ENCODE results near the gene CCDC116.
"Not testable (repeated sequence)": the region's sequence is repeated elsewhere in the genome, so short reads cannot be mapped to it uniquely, and the experiment has no call there.

CCDC116 gene

DNA sequence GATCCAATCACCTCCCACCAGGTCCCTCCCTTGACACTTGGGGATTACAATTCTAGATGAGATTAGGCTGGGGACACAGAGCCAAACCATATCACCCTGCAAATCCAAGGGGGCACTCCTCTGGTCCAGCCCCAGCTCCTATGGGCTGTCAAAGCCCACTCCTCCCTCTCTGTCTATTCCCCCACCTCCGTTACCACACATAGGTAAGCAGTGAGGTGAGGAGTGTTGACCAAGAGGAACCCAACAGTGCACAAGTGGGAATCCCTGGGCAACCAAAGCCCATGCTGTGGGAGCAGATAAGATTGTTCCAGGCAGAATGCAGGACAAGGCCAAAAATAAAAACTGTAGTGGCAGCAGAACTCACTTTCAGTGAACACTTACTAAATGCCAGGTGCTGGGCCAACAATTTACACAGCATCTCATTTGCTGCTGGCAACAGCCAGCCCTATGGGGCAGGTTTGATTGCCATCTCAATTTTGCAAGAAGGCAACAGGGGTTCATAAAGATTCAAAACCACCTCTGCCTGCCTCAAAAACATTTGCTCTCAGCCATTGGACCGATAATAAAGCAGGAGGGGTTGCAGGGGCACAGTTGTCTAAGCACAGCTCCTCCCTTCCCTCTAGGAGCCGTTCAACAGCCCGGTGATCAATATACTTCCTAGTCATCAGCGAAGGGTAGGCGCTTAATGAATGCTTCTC is 18.4 kb downstream of the CCDC116 start:
- no peak for DNase-seq (ENCODE audit: low read depth in 3 of 3)

DNA sequence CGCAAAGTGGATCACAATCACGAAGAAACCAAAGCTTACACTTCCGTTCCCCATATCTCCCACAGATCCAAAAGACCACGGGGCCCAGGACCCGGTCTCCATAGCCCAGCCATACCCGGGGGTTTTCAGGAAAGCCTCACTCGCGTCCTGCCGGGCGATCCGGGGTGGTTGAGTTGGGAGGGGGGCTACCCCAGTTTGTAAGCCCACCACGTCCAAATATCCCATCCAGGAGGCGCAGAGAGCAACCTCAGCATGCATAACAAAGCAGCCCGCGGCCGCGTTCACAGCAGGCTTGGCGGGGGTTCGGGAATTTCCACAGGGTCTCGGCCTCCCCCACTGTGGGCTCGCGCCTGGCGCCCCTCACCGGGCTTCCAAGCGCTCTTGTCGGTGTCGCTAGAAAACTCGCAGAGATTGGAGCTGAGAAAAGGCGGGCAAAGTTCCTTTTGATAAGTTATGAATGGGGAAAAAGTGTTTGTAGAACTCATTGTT is 19.0 kb downstream of the CCDC116 start:
- DNase-seq (ENCODE audit: low read depth in 3 of 3) = no peak

DNA sequence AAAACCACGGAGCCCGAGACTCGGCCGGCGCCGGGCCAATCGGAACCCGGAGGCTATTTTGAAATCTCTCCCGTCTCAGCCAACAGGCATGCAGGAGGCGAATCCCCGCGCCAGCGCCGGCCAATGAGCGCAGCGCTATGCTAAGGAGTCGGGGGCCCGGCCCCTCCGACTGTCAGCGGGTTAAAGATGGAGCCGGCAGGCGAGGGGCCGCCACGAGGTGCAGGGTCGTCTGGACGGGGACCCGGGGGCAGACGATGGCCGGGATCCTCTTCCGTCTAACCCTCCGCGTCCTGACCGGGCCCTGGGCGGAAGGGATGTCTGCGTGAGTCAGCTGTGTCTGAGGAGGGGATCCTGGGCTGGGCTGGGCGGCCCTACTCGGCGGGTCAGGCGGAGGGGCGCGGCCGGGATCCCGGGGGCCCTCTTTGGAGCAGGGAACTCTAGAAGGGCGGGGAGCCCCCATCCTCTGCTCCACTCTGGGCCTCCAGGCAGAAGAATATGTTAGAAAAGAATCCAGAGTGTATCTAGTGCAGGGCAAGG is 19.5 kb downstream of the CCDC116 start:
- DNase-seq (ENCODE audit: low read depth in 3 of 3) = peak; percentile 72 to 90 (median 78)

DNA sequence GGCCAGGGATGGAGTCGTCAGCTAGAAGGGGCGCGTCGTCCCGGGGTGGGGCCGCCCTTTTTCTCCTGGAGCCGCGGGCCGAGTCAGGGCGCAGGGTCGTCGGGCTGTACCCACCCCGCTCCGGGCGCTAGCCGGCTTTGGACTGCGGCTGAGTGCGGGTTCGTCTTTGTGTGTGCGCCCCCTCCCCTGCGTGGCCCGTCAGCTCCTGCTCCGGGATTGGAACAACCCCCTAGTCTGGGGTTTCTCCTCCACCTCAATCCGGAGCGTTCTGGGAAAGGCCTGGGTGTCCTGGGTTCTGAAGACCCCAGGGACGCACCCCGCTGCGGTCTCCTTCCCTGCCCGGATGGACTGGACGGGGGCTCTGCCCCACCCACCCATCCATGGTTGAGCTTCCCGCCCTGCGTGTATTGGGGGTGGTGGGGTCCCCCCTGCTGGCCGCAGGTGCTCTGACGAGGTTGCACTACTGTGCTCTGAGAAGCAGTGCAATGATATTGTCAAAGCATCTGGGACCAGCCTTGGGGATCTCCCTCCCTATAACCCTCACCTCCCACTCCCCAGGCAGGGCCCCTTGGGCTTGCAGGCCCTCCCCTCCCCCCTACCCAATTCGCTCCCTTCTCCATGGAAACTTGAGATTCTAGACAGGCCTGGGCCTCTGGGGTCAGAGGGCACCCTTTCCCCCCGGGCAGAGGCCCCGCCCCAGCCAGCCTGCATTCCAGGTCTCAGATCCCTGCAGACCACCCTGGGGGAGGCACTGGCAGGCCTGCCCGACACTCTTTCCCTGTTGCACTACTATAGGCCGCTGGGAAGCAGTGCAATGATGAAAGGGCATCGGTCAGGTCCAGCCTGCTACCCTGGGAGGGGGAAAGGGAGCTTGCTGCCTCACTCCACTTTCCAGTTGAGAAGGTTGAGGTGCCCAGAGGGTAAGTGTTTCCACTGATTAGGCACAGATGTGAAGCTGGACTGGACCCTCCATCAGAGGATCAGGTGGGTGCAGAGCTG is 20.3 kb downstream of the CCDC116 start:
- no peak for DNase-seq (ENCODE audit: low read depth in 3 of 3)

DNA sequence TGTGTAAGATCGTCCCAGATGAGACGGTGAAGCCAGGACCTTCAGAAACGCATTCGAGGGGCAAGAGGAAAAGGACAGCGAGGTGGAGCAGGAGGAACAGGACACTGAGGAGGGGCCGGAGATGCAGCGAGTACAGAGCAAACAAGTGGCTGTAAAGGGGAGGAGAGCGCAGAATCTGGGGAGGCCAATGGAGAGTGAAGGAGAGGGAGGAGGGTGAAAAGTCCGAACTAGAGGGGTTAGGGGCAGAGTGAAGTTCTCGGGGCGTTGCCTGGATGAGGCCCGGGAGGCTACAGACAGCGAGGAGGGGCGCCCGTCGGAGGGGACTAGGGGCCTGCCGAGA is 24.4 kb downstream of the CCDC116 start:
- DNase-seq (ENCODE audit: low read depth in 3 of 3) = no peak

DNA sequence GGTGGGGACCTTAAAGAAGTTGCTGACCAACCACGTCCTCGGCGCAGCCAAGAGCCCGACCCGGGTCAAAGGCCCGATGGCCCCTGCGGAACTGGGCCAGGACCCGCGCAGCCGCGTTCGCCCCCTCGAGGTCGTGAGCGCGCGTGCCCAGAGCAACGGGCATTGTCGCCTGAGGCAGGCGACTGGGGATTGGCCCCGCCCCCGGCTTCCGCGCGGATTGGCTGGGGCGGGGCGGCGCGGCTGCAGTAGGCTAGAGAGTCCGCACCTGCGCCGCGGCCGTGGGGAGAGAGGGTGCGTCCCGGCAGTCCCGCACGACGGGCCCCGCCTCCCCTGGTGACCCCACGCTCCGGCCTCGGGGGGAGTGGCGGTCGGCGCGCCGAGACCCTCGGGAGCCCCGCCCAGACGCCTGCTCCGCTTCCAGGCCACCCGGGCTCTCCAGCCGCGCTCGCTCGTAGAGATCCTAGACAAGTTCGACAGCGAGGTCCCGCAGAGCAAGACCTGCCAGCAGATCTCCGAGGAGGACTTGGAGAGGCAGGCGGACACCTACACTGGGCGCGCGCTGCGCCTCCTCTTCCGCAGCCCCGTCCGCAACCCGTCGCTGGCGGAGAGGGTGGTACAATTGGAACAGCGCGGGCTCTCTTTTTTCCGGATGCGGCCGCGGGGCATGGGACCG is 24.9 kb downstream of the CCDC116 start:
- DNase-seq (ENCODE audit: low read depth in 3 of 3) = peak; percentile 58 to 79 (median 65)

DNA sequence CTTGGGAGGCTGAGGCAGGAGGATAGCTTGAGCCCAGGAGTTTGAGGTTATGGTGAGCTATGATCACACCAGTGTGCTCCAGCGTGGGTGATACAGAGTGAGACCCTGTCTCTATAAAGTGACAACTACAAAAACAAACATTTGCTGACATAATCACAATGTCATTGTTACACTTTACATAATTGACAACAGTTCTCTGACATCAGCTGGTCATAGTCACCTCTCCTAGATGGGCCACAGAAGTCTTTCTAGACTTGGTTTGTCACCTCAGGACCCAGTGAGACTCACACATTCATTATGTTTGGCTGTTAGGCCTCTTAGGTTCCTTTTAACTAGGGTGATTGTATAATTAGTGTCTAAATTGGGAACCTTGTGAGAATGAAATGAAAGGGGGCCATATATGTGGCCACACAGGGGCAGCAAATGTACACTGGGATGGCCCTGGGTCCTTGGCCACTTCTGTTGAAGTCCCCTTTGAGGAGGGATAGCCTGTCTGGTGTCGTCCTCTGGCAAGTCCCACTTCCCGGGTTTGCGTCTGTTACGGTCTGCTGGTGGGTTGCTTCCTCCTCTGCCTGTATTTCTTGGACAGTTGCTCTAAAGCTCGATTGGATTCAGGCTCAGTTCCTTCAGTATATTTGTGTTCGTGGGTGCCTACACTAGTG is 27.4 kb downstream of the CCDC116 start:
- no peak for DNase-seq (ENCODE audit: low read depth in 3 of 3)

DNA sequence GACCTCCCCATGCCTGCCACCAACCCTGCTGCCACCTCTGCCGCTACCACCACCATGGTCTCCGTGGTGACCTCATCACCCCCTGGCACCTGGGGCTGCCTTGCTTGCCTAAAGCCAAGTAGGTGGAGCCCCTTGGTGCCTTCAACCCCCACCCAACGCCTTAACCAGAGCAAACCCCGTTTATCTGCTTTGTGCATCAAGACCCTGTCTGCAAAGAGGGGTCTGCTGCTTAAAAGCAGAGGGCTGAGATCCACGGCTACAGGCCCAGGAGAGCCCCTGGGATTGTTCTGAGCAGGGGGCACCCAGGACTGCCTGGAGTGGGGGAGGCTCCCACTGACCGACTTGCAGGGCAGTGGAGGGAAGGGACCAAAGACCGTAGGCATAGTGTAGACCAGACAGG is 28.3 kb downstream of the CCDC116 start:
- DNase-seq (ENCODE audit: low read depth in 3 of 3) = no peak

DNA sequence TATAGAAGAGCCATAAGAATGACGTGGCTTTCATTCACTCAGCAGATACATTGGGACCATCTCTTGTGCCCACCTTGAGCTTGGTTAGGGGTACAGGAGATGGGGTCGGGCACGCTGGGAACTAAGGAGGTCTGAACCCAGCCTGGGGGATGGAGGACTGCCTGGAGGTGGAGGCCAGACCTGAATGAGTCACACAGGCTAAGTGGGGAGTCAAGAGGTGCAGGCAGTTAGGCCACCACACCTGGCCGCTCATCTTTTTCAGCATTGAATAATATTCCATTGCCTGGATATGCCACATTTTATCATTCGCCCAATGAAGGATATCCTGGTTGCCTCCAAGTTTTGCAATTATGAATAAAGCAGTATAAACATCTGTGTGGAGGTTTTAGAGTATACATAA is 29.4 kb downstream of the CCDC116 start:
- DNase-seq (ENCODE audit: low read depth in 3 of 3) = no peak

DNA sequence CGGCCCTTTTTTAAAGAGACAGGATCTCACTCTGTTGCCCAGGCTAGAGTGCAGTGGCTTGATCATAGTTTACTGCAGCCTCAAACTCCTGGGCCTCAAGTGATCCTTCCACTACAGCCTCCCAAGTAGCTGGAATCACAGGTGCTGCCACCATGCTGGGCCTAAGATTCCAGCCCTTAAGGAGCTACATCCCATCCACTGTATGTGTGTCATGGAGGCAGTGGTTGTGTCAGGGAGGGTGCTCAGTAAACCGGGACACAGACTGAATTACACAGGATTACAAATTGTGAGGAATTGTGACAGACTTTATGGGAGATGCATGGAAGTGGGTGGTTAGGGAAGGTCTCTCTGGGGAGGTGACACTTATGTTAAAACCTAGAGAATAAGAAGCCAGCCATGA is 31.2 kb downstream of the CCDC116 start:
- DNase-seq (ENCODE audit: low read depth in 3 of 3) = no peak

DNA sequence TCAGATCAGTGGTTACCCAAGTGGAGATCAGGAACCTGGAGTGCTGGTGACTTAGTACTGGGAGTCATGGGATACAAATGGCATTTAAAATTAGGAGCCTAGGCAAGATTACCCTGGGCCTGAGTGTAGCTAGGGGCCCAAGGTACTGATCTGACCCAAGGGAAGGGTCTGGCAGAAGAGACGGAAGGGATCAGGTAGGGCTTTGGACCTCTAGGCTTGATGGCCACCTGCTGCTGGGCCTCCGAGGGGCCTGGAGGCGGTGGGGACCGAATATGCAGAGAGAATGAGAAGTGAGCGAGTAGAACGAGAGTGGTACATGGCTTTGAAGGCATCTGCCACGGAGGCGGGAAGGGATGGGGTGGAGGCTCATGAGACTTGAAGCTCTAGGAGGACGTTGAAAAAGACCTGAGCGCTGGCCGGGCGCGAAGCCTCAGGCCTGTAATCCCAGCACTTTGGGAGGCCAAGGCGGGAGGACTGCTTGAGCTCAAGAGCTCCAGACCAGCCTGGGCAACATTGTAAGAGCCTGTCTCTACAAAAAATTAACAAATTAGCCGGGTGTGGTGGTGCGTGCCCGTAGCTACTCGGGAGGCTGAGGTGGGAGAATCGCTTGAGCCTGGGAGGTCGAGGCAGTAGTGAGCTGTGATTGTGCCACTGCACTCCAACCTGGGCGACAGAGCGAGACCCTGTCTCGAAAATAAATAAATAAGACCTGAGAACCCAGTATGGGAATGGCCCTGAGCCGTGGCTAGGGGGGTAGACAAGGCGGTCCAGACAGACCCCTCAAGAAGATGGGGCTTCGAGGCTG is 32.7 kb downstream of the CCDC116 start:
- no peak for DNase-seq (ENCODE audit: low read depth in 3 of 3)

DNA sequence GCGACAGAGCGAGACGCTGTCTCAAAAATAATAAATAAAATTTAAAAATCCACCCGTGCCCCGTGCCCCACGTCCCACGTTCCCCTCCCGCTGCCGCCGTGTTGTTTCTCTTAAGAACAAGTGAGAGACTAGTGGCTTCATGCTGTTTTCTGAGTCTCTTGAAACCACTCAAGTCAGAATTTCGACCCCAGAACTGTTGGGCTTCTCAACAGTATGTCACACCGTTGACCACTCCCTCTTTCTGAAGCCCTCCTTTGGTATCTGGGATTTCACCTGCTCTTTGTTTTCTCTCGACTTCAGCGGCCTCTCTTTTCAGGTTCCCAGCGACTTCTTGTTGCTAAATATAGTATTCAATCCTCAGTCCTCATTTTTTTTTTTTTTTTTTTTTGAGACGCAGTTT is 34.2 kb downstream of the CCDC116 start:
- no peak for DNase-seq (ENCODE audit: low read depth in 3 of 3)

DNA sequence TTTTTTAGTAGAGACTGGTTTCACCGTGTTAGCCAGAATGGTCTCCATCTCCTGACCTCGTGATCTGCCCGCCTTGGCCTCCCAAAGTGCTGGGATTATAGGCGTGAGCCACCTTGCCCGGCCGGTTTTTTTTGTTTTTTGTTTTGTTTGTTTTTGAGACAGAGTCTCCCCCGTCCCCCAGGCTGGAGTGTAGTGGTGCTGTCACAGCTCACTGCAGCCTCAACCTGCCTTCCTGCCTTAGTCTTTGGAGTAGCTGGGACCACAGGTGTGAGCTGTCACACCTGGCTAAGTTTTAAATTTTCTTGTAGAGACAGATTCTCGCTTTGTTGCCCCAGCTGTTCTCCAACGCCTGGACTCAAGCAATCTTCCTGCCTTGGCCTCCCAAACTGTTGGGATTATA is 36.5 kb downstream of the CCDC116 start:
- no peak for DNase-seq (ENCODE audit: low read depth in 3 of 3)

DNA sequence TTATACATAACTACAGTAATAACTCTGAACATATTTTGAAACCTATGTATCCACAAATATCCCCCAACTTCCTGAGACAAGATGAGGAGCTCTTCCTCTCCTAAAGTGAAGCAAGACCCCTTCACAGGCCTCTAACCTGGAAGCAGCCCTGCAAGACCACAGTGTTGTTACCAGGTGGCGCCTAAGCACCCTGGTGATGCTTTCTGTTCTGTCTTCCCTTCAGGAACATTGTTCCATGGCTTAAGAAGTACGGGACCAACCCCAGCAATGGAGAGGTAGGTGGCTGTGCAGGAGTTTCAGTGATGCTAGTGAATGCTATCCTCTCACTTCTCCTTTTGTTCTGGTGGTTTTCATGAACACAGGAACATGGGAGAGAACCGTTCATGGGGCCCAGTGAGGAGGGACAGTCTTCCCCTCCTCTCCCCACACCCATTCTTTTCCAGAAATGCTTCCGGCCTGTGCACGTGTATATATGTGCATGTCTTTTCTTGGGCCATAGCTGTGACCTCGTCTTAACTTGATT is 39.6 kb downstream of the CCDC116 start:
- DNase-seq (ENCODE audit: low read depth in 3 of 3) = no peak

DNA sequence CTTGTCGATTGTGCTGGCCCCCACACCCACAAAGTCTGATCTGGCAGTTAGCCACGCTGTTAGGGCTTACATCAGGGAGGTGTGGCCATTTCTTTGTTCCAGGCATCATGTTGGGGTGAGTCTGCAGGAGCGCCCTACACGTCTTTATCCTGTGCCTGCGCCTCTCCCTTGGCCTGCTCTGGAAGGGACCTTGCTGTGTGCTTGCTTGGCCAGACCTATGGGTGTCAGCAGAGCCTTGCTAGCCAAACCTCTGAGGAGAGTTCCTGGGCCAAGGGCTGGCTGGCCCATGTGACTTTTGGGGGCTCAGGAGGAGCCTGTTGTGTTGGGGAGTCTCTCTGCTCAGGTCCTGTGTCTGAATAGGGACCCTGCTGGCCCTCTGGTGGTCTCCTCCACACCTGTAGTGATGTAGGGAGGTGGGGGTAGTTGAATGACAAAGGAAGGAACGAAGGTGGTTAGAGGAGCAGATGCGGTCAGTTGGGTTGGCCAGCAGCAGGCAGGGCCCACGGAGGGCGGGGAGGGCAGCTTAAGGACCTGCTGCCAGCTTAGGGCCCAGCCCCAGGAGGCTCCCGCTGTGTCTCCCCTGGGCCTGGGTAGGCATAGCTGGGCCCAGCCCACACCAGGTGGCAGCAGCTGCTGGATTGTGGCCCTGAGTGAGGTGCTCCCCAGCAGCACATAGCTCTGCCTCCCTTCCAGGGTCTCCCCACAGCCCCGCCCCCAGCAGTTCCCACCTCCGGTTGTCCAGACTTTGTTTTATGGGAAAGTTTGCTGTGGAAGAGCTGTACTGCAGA is 41.2 kb downstream of the CCDC116 start:
- no peak for DNase-seq (ENCODE audit: low read depth in 3 of 3)

DNA sequence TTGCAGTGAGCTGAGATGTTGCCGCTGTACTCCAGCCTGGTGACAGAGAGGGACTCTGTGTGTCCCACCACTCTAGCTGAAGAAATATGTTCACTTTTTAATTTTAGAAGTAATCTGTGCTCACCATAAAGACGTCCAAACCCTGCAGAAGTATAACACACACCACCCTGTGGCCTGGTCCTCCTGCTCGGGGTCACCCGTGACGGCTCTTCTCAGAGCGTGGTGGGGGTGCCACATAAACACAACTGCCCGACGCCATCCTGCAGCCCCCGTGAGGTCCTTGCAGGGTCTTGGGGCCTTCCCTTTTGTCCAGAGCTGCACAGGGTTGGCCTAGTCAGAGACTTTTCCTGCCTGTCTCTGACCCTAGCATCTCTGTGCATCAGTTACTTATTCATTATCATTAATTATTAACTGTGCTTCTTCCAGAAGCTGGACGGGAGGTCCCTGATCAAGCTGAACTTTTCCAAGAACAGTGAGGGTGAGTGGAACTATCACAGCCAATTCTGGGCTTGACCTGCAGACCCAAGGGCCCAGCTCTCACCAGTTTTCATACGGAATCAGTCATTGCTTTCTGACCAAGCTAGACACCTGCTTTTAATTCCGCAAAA is 42.2 kb downstream of the CCDC116 start:
- DNase-seq (ENCODE audit: low read depth in 3 of 3) = no peak

DNA sequence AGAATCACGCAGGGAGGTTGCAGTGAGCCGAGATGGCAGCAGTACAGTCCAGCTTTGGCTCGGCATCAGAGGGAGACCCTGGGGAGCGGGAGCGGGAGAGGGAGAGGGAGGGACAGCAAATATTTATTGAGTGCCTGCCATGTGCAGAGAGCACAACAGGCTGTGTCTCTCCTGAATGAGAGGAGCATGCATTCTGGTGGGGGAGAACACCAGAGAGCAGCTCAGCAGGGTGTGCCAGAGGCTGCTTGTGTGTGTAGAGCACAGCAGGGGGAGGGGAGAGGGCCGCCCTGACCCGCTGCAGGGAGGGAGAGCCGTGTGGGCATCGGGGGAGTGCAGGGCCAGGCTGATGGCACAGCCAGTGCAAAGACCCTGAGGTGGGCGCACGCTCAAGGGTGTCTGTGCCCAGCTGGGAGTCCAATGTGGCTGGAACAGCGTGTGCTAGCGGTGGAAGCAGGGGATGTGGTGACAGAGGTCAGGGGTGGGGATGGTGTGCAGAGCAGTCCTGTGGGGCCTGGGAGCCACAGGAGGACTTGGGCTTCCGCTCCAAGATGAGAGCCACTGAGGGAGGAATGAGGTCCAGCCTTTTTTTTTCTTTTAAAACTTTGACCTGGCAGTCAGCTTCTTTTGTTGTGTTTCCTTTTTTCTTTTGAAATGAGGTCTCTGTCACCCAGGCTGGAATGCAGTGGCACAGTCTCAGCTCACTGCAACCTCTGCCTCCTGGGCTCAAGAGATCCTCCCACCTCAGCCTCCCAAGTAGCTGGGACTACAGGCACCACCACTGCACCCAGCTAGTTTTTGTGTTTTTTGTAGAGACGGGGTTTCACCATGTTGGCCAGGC is 45.3 kb downstream of the CCDC116 start:
- no peak for DNase-seq (ENCODE audit: low read depth in 3 of 3)

DNA sequence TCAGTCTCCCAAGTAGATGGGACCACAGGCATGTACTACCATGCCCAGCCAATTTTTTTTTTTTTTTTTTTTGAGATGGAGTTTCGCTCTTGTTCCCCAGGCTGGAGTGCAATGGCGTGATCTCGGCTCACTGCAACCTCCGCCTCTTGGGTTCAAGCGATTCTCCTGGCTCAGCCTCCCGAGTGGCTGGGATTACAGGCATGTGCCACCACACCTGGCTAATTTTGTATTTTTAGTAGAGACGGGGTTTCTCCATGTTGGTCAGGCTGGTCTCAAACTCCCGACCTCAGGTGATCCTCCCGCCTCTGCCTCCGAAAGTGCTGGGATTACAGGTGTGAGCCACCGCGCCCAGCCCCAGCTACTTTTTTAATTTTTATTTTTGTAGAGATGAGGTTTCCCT is 46.3 kb downstream of the CCDC116 start:
- not testable (repeated sequence) for DNase-seq (ENCODE audit: low read depth in 3 of 3)

All from stimulated activated CD4-positive, alpha-beta T cell treated with anti-CD3 and anti-CD28 coated beads, TNF-alpha, amount 100 ng/mL, for 24 hours (primary cell).